ENCODE results near the gene KLHDC8A. TPM values are rescaled to one million over a fixed set of nuclear protein-coding genes. Genes with fewer than 3 reads are reported as not detected.

The KLHDC8A gene
- total RNA-seq, 1 donor from 2014 or later = 0.27 TPM

DNA sequence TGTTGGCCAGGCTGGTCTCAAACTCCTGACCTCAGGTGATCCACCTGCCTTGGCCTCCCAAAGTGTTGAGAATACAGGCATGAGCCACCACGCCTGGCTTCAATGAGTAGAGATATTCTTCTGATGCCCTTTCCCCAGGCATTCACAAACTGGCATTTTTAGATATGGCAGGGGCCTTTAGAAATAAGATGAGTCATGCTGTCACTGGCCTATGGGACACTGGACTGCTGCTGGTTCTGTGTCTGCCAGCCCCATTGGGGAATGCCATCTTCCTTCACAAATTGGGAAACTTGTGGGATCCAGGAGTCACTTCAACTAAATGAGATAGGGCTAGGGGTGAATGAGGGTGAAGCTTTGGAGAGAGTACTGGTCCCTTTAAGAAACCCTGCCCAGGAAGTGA is 16.0 kb downstream of the KLHDC8A start:
- no peak overlapping the region for H3K4me3 ChIP-seq
- H3K4me1 ChIP-seq = peaks cover 14% of the 10 kb centered on the region
- DNase-seq = no peak
- H3K9me3 ChIP-seq (replicated peaks) = no peaks in the 10 kb centered on the region
- intact Hi-C loops (cut with micrococcal nuclease) = no loop called here
- H3K36me3 ChIP-seq = no peaks in the 10 kb centered on the region
- TF ChIP-seq, protein P1, sequence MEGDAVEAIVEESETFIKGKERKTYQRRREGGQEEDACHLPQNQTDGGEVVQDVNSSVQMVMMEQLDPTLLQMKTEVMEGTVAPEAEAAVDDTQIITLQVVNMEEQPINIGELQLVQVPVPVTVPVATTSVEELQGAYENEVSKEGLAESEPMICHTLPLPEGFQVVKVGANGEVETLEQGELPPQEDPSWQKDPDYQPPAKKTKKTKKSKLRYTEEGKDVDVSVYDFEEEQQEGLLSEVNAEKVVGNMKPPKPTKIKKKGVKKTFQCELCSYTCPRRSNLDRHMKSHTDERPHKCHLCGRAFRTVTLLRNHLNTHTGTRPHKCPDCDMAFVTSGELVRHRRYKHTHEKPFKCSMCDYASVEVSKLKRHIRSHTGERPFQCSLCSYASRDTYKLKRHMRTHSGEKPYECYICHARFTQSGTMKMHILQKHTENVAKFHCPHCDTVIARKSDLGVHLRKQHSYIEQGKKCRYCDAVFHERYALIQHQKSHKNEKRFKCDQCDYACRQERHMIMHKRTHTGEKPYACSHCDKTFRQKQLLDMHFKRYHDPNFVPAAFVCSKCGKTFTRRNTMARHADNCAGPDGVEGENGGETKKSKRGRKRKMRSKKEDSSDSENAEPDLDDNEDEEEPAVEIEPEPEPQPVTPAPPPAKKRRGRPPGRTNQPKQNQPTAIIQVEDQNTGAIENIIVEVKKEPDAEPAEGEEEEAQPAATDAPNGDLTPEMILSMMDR (IDR thresholded peaks at IDR 0.05; ENCODE audit: borderline replicate concordance) = no peak
- no peak overlapping the region for H3K27ac ChIP-seq (replicated peaks)
- peaks cover 50% of the 10 kb centered on the region for H3K27me3 ChIP-seq (ENCODE audit: low read depth)

DNA sequence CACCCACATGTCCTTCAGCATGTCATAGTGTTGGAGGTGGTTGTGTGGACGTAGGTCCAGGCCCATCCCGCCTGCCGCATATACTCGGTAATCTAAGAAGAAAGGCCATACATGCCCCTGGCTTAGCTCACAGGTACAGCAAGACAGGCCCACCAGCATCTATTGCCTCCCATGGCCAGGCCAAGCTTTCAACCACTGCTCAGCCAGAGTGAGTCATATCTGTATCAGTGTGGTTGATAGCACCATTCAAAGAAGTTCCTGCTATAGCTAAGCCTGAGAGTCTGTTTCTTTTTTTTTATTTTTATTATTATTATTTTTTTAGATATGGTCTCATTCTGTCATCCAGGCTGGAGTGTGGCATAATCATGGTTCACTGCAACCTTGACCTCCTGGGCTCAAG is 17.0 kb downstream of the KLHDC8A start:
- Histone ChIP-seq H3K9me3 (replicated peaks) (no peaks in the 10 kb centered on the region), H3K27ac (replicated peaks) (no peak overlapping the region), H3K4me1 (peaks cover 14% of the 10 kb centered on the region), H3K4me3 (no peak overlapping the region), H3K36me3 (no peaks in the 10 kb centered on the region), H3K27me3 (ENCODE audit: low read depth) (peaks cover 44% of the 10 kb centered on the region)
- intact Hi-C loops (cut with micrococcal nuclease) = no loop called here
- TF ChIP-seq, protein P1 (IDR thresholded peaks at IDR 0.05; ENCODE audit: borderline replicate concordance) = no peak
- no peak for DNase-seq

GRCh38 chr1:205339197-205339702 is 17.5 kb downstream of the KLHDC8A start:
- H3K4me1 ChIP-seq = peaks cover 11% of the 10 kb centered on the region
- no peak for DNase-seq
- no peak overlapping the region for H3K27ac ChIP-seq (replicated peaks)
- H3K36me3 ChIP-seq = no peaks in the 10 kb centered on the region
- TF ChIP-seq, protein P1 (IDR thresholded peaks at IDR 0.05; ENCODE audit: borderline replicate concordance) = no peak
- peaks cover 40% of the 10 kb centered on the region for H3K27me3 ChIP-seq (ENCODE audit: low read depth)
- intact Hi-C loops (cut with micrococcal nuclease) = no loop called here
- no peaks in the 10 kb centered on the region for H3K9me3 ChIP-seq (replicated peaks)
- H3K4me3 ChIP-seq = no peak overlapping the region

DNA sequence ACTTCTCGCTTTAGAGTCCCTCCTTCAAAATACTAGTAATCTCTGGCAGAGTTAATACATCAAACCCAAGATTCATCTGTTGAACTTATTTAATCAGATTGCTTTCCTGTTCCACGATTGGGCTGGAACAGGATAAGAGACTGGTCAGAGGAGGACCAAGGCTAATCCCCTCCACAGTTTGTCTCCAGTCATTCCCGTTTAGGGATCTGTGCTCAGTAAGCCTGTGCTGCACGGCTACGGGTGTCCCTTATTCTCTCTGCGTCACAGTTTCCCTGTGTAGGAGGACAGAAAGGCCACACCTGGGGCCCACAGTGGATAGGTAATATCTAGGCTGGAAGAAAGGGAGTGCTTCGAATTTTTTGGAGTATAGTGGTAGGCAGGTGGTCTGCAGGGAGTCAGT is 18.7 kb downstream of the KLHDC8A start:
- Histone ChIP-seq H3K4me1 (no peaks in the 10 kb centered on the region), H3K27me3 (ENCODE audit: low read depth) (peaks cover 27% of the 10 kb centered on the region), H3K27ac (replicated peaks) (no peak overlapping the region)

GRCh38 chr1:205337481-205337880 is 19.2 kb downstream of the KLHDC8A start:
- no peak for DNase-seq
- H3K4me1 ChIP-seq = no peaks in the 10 kb centered on the region
- no peak overlapping the region for H3K4me3 ChIP-seq
- intact Hi-C loops (cut with micrococcal nuclease) = no loop called here
- H3K36me3 ChIP-seq = no peaks in the 10 kb centered on the region
- peaks cover 22% of the 10 kb centered on the region for H3K27me3 ChIP-seq (ENCODE audit: low read depth)
- no peak overlapping the region for H3K27ac ChIP-seq (replicated peaks)
- H3K9me3 ChIP-seq (replicated peaks) = no peaks in the 10 kb centered on the region
- TF ChIP-seq, protein P1 (IDR thresholded peaks at IDR 0.05; ENCODE audit: borderline replicate concordance) = no peak

More for the DNA sequence above, 18.7 kb downstream of the KLHDC8A start:
- intact Hi-C loops (cut with micrococcal nuclease) = no loop called here
- no peaks in the 10 kb centered on the region for H3K9me3 ChIP-seq (replicated peaks)
- no peaks in the 10 kb centered on the region for H3K36me3 ChIP-seq
- DNase-seq = no peak
- TF ChIP-seq, protein P1 (IDR thresholded peaks at IDR 0.05; ENCODE audit: borderline replicate concordance) = no peak
- H3K4me3 ChIP-seq = no peak overlapping the region

Data from left ventricle myocardium inferior (tissue), 1 donor.